Measurements from ENCODE around the gene LRP2BP.

The LRP2BP gene

GRCh38 chr4:185395238-185395955 lies at the start of gene LRP2BP:
TSS of gene LRP2BP (minus strand) at chr4:185395924. CDS start at chr4:185378186, 17,738 bp downstream.
- no peak for DNase-seq (ENCODE audit: extremely low read depth in 1 of 2, low read depth in 1 of 2)

- DNase-seq (ENCODE audit: extremely low read depth in 1 of 2, low read depth in 1 of 2): no peak
Observed at GRCh38 chr4:185445209-185445608, 49.5 kb upstream of the LRP2BP start.

- no peak for DNase-seq (ENCODE audit: extremely low read depth in 1 of 2, low read depth in 1 of 2)
Observed at GRCh38 chr4:185441479-185441878, 45.8 kb upstream of the LRP2BP start.

GRCh38 chr4:185437809-185438208 lies 42.1 kb upstream of the LRP2BP start:
- no peak for DNase-seq (ENCODE audit: extremely low read depth in 1 of 2, low read depth in 1 of 2)

- DNase-seq (ENCODE audit: extremely low read depth in 1 of 2, low read depth in 1 of 2): no peak
Observed at GRCh38 chr4:185435466-185435865, 39.7 kb upstream of the LRP2BP start.

- no peak for DNase-seq (ENCODE audit: extremely low read depth in 1 of 2, low read depth in 1 of 2)
Observed at GRCh38 chr4:185429660-185430059, 33.9 kb upstream of the LRP2BP start.

- no peak for DNase-seq (ENCODE audit: extremely low read depth in 1 of 2, low read depth in 1 of 2)
Observed at GRCh38 chr4:185426960-185427688, 31.4 kb upstream of the LRP2BP start.

GRCh38 chr4:185425647-185426352 lies 30.1 kb upstream of the LRP2BP start, which contains the start of gene UFSP2:
TSS of gene UFSP2 (minus strand) at chr4:185425964. CDS start at chr4:185425868, 96 bp downstream.
- peak; percentile 71 to 79 for DNase-seq (ENCODE audit: extremely low read depth in 1 of 2, low read depth in 1 of 2)

GRCh38 chr4:185424905-185425646 lies 29.4 kb upstream of the LRP2BP start:
- no peak for DNase-seq (ENCODE audit: extremely low read depth in 1 of 2, low read depth in 1 of 2)

- DNase-seq (ENCODE audit: extremely low read depth in 1 of 2, low read depth in 1 of 2): no peak
Observed at GRCh38 chr4:185421366-185422124, 25.8 kb upstream of the LRP2BP start.

- no peak for DNase-seq (ENCODE audit: extremely low read depth in 1 of 2, low read depth in 1 of 2)
Observed at GRCh38 chr4:185416955-185417354, 21.2 kb upstream of the LRP2BP start.

GRCh38 chr4:185412412-185412811 lies 16.7 kb upstream of the LRP2BP start:
- no peak for DNase-seq (ENCODE audit: extremely low read depth in 1 of 2, low read depth in 1 of 2)

GRCh38 chr4:185411849-185412248 lies 16.1 kb upstream of the LRP2BP start:
- no peak for DNase-seq (ENCODE audit: extremely low read depth in 1 of 2, low read depth in 1 of 2)

- no peak for DNase-seq (ENCODE audit: extremely low read depth in 1 of 2, low read depth in 1 of 2)
Observed at GRCh38 chr4:185408432-185408831, 12.7 kb upstream of the LRP2BP start.

GRCh38 chr4:185405296-185405999 lies 9.7 kb upstream of the LRP2BP start:
- DNase-seq (ENCODE audit: extremely low read depth in 1 of 2, low read depth in 1 of 2): no peak

- DNase-seq (ENCODE audit: extremely low read depth in 1 of 2, low read depth in 1 of 2): no peak
Observed at GRCh38 chr4:185404031-185404430, 8.3 kb upstream of the LRP2BP start.

GRCh38 chr4:185399466-185399865 lies 3.7 kb upstream of the LRP2BP start:
- no peak for DNase-seq (ENCODE audit: extremely low read depth in 1 of 2, low read depth in 1 of 2)

GRCh38 chr4:185398618-185399017 lies 2.9 kb upstream of the LRP2BP start:
- no peak for DNase-seq (ENCODE audit: extremely low read depth in 1 of 2, low read depth in 1 of 2)

GRCh38 chr4:185396724-185397385 lies 1.1 kb upstream of the LRP2BP start, which contains the start of gene ANKRD37:
TSS of gene ANKRD37 (plus strand) at chr4:185396841. CDS start at chr4:185396924, 83 bp downstream.
- DNase-seq (ENCODE audit: extremely low read depth in 1 of 2, low read depth in 1 of 2): no peak
